Measurements from ENCODE around the gene C1QL3. TPM values are rescaled to one million over a fixed set of nuclear protein-coding genes. Genes with fewer than 3 reads are reported as not detected.

The C1QL3 gene
- total RNA-seq (not detected), total RNA-seq (0 reads per million in 2 donors)

DNA sequence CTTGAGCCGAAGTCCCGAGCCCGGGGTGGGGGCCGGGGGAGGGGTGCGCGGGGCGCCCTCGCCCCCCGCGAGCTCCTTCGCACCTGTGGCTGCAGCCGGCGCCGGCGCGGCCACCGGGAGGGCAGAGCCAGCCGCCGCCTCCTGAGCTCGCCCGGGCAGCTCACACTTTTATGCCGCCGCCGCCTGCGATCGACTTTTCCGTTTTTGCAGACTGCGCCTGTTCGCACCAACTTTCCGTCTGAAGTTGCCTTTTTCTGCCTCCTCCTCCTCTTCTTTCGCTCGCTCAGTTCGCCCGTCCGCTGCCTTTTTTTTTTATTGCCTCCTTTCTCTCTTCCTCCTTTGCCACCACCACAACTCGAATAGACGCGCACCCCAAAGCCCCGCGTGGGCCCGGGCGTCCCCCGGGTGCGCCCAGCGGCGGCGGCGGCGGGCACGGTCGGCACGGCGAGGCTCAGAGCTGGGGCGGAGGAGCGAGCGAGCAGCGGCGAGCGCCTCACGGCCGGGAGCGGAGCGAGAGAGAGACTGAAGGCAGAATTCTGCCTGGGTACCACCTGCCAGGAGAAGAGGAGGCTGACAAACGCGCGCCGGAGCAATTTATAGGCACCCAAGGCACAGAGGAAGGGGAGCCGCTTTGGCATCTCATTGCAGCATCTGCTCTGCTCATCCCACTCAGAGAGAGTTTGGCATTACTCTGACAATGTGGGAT is at the start of gene C1QL3:
Gene C1QL3, minus strand, starts transcription at position 569 of the 706 bp plus-strand sequence. CDS start 814 bp downstream, outside the sequence.
- H3K4me1 Mint-ChIP-seq = peaks cover 4% of the 10 kb centered on the region
- H3K4me3 Mint-ChIP-seq = peak within 1 kb of the TSS; percentile 94
- peaks cover 29% of the 10 kb centered on the region for H3K27me3 Mint-ChIP-seq
- DNase-seq (no peak), ATAC-seq (peak; percentile 47)
- no peak within 1 kb of the TSS for H3K27ac Mint-ChIP-seq
- no peaks in the 10 kb centered on the region for H3K9me3 ChIP-seq (ENCODE audit: control insufficient read depth, low read length, poor library complexity, severe bottlenecking)
- H3K36me3 Mint-ChIP-seq (ENCODE audit: low read depth) = peaks cover 3% of the 10 kb centered on the region

DNA sequence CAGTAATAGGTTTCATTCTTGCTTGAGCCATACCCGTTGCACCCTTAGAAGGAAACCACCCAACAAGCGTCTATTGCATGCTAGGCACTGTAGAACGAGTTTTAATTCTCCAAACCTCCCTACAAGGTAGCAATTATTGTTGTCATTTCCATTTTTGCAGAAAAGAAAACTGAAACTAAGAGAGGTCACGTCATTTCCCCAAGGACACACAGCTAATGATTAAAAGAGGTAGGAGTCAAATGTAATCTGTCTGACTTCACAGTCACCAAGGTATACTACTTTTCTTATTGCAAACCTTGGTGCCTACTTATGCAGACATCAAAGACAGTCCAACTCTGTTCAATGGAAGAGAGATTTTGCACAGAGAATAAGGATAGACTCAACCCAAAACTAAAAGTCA is 49.1 kb upstream of the C1QL3 start:
- ATAC-seq = no peak
- peaks cover 2% of the 10 kb centered on the region for H3K36me3 Mint-ChIP-seq (ENCODE audit: low read depth)
- H3K9me3 ChIP-seq (ENCODE audit: control insufficient read depth, low read length, poor library complexity, severe bottlenecking) = no peaks in the 10 kb centered on the region
- no peak for DNase-seq
- peaks cover 40% of the 10 kb centered on the region for H3K27me3 Mint-ChIP-seq
- H3K27ac Mint-ChIP-seq = no peak overlapping the region
- no peak overlapping the region for H3K4me3 Mint-ChIP-seq
- H3K4me1 Mint-ChIP-seq = peaks cover 4% of the 10 kb centered on the region

DNA sequence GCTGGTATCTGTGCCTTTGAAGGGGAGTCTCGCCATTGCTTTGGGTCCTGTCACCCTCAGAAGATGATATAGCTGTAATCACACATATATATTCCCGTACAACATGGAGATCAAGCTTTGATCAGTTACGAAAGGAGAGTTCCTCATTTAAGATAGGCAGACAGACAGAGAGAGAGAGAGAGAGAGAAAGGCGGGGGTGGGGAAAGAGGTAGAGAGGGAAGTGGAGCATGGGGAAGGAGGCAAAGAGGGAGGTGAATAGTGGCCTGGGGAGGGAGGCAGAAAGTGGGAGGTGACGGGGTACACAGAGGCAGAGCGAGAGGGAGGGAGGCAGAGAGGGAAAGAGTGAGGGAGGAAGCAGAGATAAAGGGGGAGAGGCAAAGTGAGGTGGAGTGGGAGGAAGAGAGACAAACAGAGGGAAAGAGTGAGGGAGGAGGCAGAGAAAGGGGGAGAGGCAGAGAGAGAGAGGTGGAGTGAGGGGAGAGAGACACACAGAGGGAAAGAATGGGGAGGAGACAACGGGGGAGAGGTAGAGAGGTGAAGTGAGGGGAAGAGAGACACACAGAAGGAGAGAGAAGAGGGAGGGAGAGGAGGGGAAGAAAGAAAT is 44.6 kb upstream of the C1QL3 start:
- Mint-ChIP-seq H3K27ac (no peak overlapping the region), H3K4me3 (no peak overlapping the region), H3K27me3 (peaks cover 36% of the 10 kb centered on the region)

DNA sequence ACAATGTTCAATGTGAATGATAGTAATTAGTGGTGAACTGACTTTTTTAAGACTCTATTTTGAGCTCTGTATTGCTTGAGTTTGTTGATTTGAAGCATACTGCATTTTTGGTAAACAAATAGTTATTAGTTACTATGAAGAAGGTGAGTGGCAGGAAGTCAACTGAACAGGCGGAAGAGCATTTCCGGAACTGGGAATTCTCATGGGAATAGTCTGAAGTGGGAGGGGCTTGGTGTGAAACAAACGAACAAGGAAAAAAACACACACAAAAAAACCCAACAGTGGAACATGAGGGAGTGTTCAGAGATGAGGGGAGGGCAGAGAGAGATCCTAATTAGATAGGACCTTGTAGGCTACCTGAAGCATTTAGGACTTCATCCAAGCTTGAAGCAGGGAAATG is 43.9 kb upstream of the C1QL3 start:
- Mint-ChIP-seq H3K36me3 (ENCODE audit: low read depth) (no peaks in the 10 kb centered on the region), H3K4me1 (peaks cover 4% of the 10 kb centered on the region), H3K27ac (no peak overlapping the region), H3K27me3 (peaks cover 34% of the 10 kb centered on the region), H3K4me3 (no peak overlapping the region)
- no peaks in the 10 kb centered on the region for H3K9me3 ChIP-seq (ENCODE audit: control insufficient read depth, low read length, poor library complexity, severe bottlenecking)
- no peak for ATAC-seq
- no peak for DNase-seq

More for the DNA sequence above, 44.6 kb upstream of the C1QL3 start:
- Mint-ChIP-seq H3K4me1 (peaks cover 7% of the 10 kb centered on the region), H3K36me3 (ENCODE audit: low read depth) (no peaks in the 10 kb centered on the region)
- no peak for DNase-seq
- no peak for ATAC-seq
- H3K9me3 ChIP-seq (ENCODE audit: control insufficient read depth, low read length, poor library complexity, severe bottlenecking) = no peaks in the 10 kb centered on the region

DNA sequence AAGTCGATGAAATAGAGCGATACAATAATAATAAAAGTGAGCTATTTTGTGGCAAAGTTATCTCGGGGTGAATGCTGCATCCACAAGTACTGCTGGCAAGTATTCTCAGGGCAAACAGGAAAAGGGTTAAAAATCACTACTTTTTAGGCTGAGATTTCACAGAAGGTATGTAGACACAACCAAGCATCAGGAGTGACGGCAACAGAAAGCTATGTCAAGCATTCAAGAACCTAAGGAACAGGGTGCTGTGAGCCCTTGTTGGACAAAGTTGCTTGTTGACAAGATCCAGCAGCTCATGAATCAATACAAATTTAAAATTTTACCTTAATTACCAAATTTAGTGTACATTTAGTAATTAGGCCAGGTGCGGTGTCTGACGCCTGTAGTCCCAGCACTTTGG is 41.2 kb upstream of the C1QL3 start:
- ATAC-seq = no peak
- H3K4me3 Mint-ChIP-seq = no peak overlapping the region
- no peaks in the 10 kb centered on the region for H3K9me3 ChIP-seq (ENCODE audit: control insufficient read depth, low read length, poor library complexity, severe bottlenecking)
- peaks cover 3% of the 10 kb centered on the region for H3K4me1 Mint-ChIP-seq
- no peaks in the 10 kb centered on the region for H3K36me3 Mint-ChIP-seq (ENCODE audit: low read depth)
- H3K27me3 Mint-ChIP-seq = peaks cover 36% of the 10 kb centered on the region
- no peak overlapping the region for H3K27ac Mint-ChIP-seq
- DNase-seq = no peak

DNA sequence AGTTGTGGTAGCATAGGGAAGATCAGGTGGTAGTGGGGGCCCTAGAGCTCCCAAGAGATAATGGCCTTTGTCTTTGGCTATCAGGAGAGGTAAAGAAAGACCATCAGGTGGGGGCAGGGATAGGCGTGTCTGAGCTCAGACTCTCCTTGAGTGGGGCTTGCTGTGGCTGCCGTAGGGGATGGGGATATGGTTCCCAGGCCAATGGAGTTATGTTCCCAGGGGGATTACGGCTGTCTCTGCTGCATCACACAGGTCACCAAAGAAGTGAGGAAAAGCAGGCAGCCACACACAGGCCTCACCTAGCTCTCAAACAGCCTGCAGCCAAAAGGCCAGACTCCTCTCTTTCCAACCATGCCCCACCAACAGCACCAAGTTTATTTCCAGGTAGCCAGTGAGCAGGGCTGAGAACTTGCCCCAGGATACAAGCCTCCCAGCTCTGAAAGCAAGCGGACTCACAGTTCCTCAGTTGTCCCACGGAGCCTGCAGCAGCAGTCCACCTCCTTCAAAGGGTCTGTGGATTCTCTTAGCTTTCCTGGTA is 37.6 kb upstream of the C1QL3 start:
- H3K27me3 Mint-ChIP-seq = peaks cover 23% of the 10 kb centered on the region
- H3K36me3 Mint-ChIP-seq (ENCODE audit: low read depth) = no peaks in the 10 kb centered on the region
- ATAC-seq = no peak
- no peak overlapping the region for H3K27ac Mint-ChIP-seq
- H3K9me3 ChIP-seq (ENCODE audit: control insufficient read depth, low read length, poor library complexity, severe bottlenecking) = no peaks in the 10 kb centered on the region
- no peak for DNase-seq
- no peaks in the 10 kb centered on the region for H3K4me1 Mint-ChIP-seq
- H3K4me3 Mint-ChIP-seq = no peak overlapping the region

DNA sequence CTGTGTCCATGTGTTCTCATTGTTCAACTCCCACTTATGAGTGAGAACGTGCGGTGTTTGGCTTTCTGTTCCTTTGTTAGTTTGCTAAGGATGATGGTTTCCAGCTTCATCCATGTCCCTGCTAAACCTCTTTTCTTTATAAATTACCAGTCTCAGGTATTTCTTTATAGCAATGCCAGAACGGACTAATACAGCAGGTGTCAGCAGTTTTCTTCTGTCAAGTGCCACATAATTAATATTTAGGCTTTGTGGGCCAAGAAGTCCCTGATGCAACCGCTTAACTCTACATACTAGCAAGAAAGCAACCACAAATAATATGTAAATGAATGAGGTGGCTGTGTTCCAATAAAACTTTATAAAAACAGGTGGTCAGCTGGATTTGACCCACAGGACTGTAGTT is 26.3 kb upstream of the C1QL3 start:
- Mint-ChIP-seq H3K4me3 (no peak overlapping the region), H3K4me1 (peaks cover 6% of the 10 kb centered on the region), H3K27ac (no peak overlapping the region), H3K27me3 (peaks cover 49% of the 10 kb centered on the region), H3K36me3 (ENCODE audit: low read depth) (peaks cover 2% of the 10 kb centered on the region)
- no peak for DNase-seq
- no peak for ATAC-seq
- no peaks in the 10 kb centered on the region for H3K9me3 ChIP-seq (ENCODE audit: control insufficient read depth, low read length, poor library complexity, severe bottlenecking)

DNA sequence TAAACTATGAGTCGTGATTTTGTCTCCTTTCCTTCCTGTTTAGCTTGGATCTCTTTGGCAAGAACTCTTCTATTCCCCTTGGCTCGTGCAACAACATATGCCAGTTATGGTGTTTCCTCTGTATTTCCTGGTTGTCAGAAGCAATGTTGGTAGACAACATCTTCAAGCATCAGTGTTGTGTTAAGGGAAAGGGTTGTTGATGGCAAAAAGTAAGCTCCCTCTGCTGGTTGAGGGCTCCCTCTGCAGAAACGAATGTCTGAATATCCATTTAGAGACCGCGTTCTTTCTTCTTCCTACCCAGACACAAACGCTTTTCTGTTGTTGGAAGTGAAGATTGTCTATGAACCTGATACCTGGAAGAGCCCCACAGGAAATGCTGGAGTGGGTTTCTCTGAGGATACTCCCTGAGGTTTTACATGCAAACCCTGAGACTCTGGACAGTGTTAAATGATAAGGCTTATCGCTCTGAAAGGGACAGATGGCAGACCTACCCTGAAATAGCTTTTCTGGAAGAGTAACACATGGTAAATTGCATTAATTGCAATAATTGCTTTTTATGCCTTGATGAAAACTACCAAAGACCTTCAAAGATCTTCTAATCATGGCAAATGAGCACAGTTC is 23.5 kb upstream of the C1QL3 start:
- Mint-ChIP-seq H3K4me3 (no peak overlapping the region), H3K36me3 (ENCODE audit: low read depth) (peaks cover 2% of the 10 kb centered on the region), H3K4me1 (peaks cover 6% of the 10 kb centered on the region), H3K27ac (no peak overlapping the region), H3K27me3 (peaks cover 59% of the 10 kb centered on the region)
- ATAC-seq = no peak
- H3K9me3 ChIP-seq (ENCODE audit: control insufficient read depth, low read length, poor library complexity, severe bottlenecking) = no peaks in the 10 kb centered on the region
- no peak for DNase-seq

DNA sequence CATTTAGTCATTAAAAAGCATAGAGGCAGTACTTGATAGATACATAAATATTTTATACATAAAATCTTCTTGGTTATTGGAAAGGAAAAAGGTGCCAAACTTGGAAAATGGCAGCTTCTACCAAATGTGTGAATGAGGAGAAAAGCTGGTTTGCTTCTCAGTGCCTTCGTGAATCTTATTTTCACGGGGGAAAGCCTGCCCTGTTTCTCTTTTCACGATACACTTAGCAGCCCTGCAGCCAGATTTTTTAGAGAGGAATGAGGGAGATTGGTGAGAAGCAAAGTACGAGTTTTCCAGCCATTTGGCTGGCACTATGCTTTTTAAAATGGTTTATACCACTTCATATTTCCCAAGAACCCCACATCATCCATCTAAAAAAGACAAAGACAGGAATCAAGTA is 22.9 kb upstream of the C1QL3 start:
- DNase-seq = no peak
- ATAC-seq = no peak
- Mint-ChIP-seq H3K27ac (no peak overlapping the region), H3K27me3 (peaks cover 64% of the 10 kb centered on the region), H3K36me3 (ENCODE audit: low read depth) (peaks cover 2% of the 10 kb centered on the region), H3K4me3 (no peak overlapping the region), H3K4me1 (peaks cover 6% of the 10 kb centered on the region)
- no peaks in the 10 kb centered on the region for H3K9me3 ChIP-seq (ENCODE audit: control insufficient read depth, low read length, poor library complexity, severe bottlenecking)

DNA sequence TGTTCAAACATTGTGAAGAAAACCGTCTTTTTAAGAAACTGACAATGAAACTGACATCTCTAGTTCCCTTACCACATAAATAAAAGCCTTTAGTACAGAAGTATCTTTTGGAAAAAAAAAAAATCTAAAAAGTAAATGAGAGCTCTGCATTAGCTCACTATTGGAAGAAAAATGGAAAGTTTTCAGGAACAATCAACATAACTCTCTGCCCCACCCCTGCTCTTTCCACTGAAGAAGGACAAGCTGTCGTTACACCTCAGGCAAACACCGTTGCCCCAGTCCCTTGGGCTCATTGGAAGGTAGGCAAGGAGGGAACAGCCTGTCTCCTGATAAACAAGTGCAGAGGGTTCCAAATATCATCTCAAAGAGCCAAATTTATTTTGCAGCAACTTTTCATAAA is 22.4 kb upstream of the C1QL3 start:
- ATAC-seq (no peak), DNase-seq (no peak)
- H3K4me3 Mint-ChIP-seq = no peak overlapping the region
- no peak overlapping the region for H3K27ac Mint-ChIP-seq
- no peaks in the 10 kb centered on the region for H3K9me3 ChIP-seq (ENCODE audit: control insufficient read depth, low read length, poor library complexity, severe bottlenecking)
- H3K4me1 Mint-ChIP-seq = peaks cover 6% of the 10 kb centered on the region
- peaks cover 64% of the 10 kb centered on the region for H3K27me3 Mint-ChIP-seq
- peaks cover 2% of the 10 kb centered on the region for H3K36me3 Mint-ChIP-seq (ENCODE audit: low read depth)

DNA sequence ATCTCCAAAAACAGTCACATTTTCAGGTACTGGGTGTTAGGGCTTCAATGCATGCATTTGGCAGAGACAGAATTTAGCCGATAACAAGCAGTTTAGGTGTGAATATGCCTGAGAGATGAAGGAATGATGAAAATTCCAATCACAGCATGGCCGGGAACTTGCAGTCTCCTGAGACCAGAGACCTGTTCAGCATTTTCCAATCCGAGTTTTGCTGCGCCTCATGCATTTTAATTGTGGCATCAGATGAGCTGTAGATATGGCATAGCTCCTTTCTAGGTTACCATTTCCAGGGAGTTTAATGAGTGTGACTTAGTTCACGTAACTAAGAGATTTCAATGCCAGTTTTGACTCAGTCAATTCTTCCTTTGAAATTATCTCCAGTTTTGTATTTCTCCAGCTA is 14.5 kb upstream of the C1QL3 start:
- DNase-seq (no peak), ATAC-seq (no peak)
- Mint-ChIP-seq H3K27me3 (peaks cover 28% of the 10 kb centered on the region), H3K36me3 (ENCODE audit: low read depth) (no peaks in the 10 kb centered on the region), H3K27ac (no peak overlapping the region), H3K4me3 (no peak overlapping the region), H3K4me1 (no peaks in the 10 kb centered on the region)
- H3K9me3 ChIP-seq (ENCODE audit: control insufficient read depth, low read length, poor library complexity, severe bottlenecking) = no peaks in the 10 kb centered on the region

DNA sequence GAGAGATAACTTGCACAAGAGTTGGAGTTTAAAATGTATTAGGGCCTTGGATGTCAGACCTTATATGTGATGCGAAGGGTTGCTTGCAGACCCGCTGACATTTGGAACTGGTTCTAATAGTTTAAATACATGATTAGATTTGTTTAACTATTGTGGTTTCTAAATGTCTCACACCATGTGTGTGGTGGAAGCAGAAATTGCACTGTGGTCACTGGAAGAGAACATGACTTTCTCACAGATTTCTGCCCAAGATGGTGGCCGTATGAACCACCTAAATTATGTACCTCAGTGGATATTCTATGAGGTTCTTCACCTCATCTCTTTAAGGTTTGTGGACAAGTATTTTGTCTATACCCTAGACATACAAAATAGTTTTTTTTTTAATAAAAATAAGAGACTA is 8.2 kb upstream of the C1QL3 start:
- ATAC-seq = no peak
- DNase-seq = no peak
- no peak overlapping the region for H3K27ac Mint-ChIP-seq
- H3K4me3 Mint-ChIP-seq = no peak overlapping the region
- H3K9me3 ChIP-seq (ENCODE audit: control insufficient read depth, low read length, poor library complexity, severe bottlenecking) = no peaks in the 10 kb centered on the region
- peaks cover 3% of the 10 kb centered on the region for H3K36me3 Mint-ChIP-seq (ENCODE audit: low read depth)
- H3K27me3 Mint-ChIP-seq = peaks cover 7% of the 10 kb centered on the region
- no peaks in the 10 kb centered on the region for H3K4me1 Mint-ChIP-seq

DNA sequence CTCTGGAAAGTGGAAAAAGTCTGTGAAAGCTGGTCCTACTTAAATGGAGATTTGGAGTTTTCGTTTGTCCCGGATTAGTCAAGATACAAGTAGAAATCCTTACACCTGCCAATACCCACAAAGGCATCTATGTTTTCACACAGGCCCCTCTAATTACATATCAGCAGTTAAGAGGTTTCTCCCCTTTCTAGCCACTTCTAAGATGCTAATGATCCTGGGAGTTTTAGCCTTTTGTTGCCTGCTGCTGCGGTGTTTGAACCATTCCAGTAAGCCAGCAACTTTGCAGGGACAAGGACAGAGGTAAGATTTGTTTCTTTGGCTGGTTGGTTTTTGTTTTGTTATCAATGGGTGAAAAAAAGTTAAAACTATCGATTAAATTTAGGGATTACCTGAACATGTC is 5.8 kb upstream of the C1QL3 start:
- Mint-ChIP-seq H3K4me1 (no peaks in the 10 kb centered on the region), H3K4me3 (no peak overlapping the region), H3K27me3 (peaks cover 19% of the 10 kb centered on the region), H3K36me3 (ENCODE audit: low read depth) (peaks cover 6% of the 10 kb centered on the region), H3K27ac (no peak overlapping the region)
- DNase-seq (no peak), ATAC-seq (no peak)
- no peaks in the 10 kb centered on the region for H3K9me3 ChIP-seq (ENCODE audit: control insufficient read depth, low read length, poor library complexity, severe bottlenecking)

Measured in T-helper 17 cell (primary cell).